H9 (cell line): ENCODE data around the gene VPS13A. TPM values are rescaled to one million over a fixed set of nuclear protein-coding genes. Genes with fewer than 3 reads are reported as not detected.

Experiments
- DNase-seq: peaks from one replicate; pipeline ENCODE4 v3.0.0-alpha.2; 2017
- H2AFZ ChIP-seq: one replicate; pipeline ENCODE4 v1.6.1; 2013; ENCODE audit warnings: mild to moderate bottlenecking, low read length, control low read depth, moderate library complexity
- H2AK5ac ChIP-seq: 2 replicates; pipeline ENCODE4 v1.6.1; 2013; ENCODE audit warnings: low read length, control low read depth, mixed read lengths; ENCODE audit not compliant: insufficient read length
- H2BK120ac ChIP-seq: one replicate; pipeline ENCODE4 v1.6.1; 2013; ENCODE audit warnings: low read depth, mild to moderate bottlenecking, low read length, control low read depth, inconsistent platforms; ENCODE audit not compliant: poor library complexity, severe bottlenecking
- H2BK12ac ChIP-seq: 2 replicates; pipeline ENCODE4 v1.6.1; 2013; ENCODE audit warnings: low read length, control low read depth, mixed read lengths, low read depth; ENCODE audit not compliant: insufficient read length
- H2BK15ac ChIP-seq: 2 replicates; pipeline ENCODE4 v1.6.1; 2013; ENCODE audit warnings: low read depth, low read length, control low read depth
- H2BK20ac ChIP-seq: one replicate; pipeline ENCODE4 v1.6.1; 2013; ENCODE audit warnings: low read depth, mild to moderate bottlenecking, low read length, control low read depth, inconsistent platforms; ENCODE audit not compliant: poor library complexity, severe bottlenecking
- H2BK5ac ChIP-seq: 2 replicates; pipeline ENCODE4 v1.6.1; 2013; ENCODE audit warnings: low read length, control low read depth, mixed read lengths; ENCODE audit not compliant: insufficient read length
- H3K14ac ChIP-seq: 2 replicates; pipeline ENCODE4 v1.6.1; 2013; ENCODE audit warnings: low read length, control low read depth; ENCODE audit not compliant: insufficient read depth
- H3K18ac ChIP-seq: 2 replicates; pipeline ENCODE4 v1.6.1; 2013; ENCODE audit warnings: low read depth, mild to moderate bottlenecking, mixed read lengths, low read length, control low read depth; ENCODE audit not compliant: insufficient read length
- H3K23ac ChIP-seq: 2 replicates; pipeline ENCODE4 v1.6.1; 2013; ENCODE audit warnings: low read length, control low read depth, mixed read lengths, low read depth; ENCODE audit not compliant: insufficient read length
- H3K23me2 ChIP-seq: 2 replicates; pipeline ENCODE4 v1.6.1; 2013; ENCODE audit warnings: low read depth, mild to moderate bottlenecking, mixed read lengths, low read length, control low read depth; ENCODE audit not compliant: insufficient read length, poor library complexity, severe bottlenecking
- H3K27ac ChIP-seq: 2 replicates; pipeline ENCODE4 v1.5.1; 2013; ENCODE audit warnings: low read length, control low read depth, mixed read lengths, low read depth; ENCODE audit not compliant: insufficient read length
- H3K27me3 ChIP-seq: 2 replicates; pipeline ENCODE4 v1.6.1; 2013; ENCODE audit warnings: low read length, control low read depth, inconsistent platforms; ENCODE audit not compliant: insufficient read depth
- H3K4ac ChIP-seq: 2 replicates; pipeline ENCODE4 v1.6.1; 2013; ENCODE audit warnings: low read depth, mild to moderate bottlenecking, control low read depth, inconsistent platforms, low read length, moderate library complexity
- H3K4me1 ChIP-seq: 2 replicates; pipeline ENCODE4 v1.6.1; 2013; ENCODE audit warnings: low read length, control low read depth, inconsistent platforms; ENCODE audit not compliant: insufficient read depth
- H3K4me2 ChIP-seq: 2 replicates; pipeline ENCODE4 v1.6.1; 2013; ENCODE audit warnings: low read length, control low read depth, mixed read lengths; ENCODE audit not compliant: insufficient read length, insufficient read depth
- H3K56ac ChIP-seq: 2 replicates; pipeline ENCODE4 v1.6.1; 2013; ENCODE audit warnings: low read depth, mild to moderate bottlenecking, mixed read lengths, low read length, control low read depth; ENCODE audit not compliant: insufficient read length
- H3K79me1 ChIP-seq: 2 replicates; pipeline ENCODE4 v1.6.1; 2013; ENCODE audit warnings: low read depth, mild to moderate bottlenecking, moderate library complexity, low read length, control low read depth, inconsistent platforms; ENCODE audit not compliant: insufficient read depth, poor library complexity, severe bottlenecking
- H3K79me2 ChIP-seq: 2 replicates; pipeline ENCODE4 v1.6.1; 2013; ENCODE audit warnings: low read length, control low read depth, inconsistent platforms; ENCODE audit not compliant: insufficient read depth
- H3K9ac ChIP-seq: 2 replicates; pipeline ENCODE4 v1.6.1; 2013; ENCODE audit warnings: low read length, control low read depth, mixed read lengths; ENCODE audit not compliant: insufficient read length; ENCODE audit errors: extremely low read depth
- H3K9me3 ChIP-seq: one replicate; pipeline ENCODE4 v1.6.1; 2013; ENCODE audit warnings: low read depth, low read length, inconsistent platforms; ENCODE audit not compliant: control insufficient read depth
- H3T11ph ChIP-seq: one replicate; pipeline ENCODE4 v1.6.1; 2013; ENCODE audit warnings: mild to moderate bottlenecking, low read length, control low read depth, inconsistent platforms
- H4K20me1 ChIP-seq: one replicate; pipeline ENCODE4 v1.6.1; 2013; ENCODE audit not compliant: control insufficient read depth, insufficient read length, insufficient read depth
- H4K5ac ChIP-seq: 2 replicates; pipeline ENCODE4 v1.6.1; 2013; ENCODE audit warnings: low read depth, mild to moderate bottlenecking, mixed read lengths, low read length, control low read depth; ENCODE audit not compliant: insufficient read length
- H4K8ac ChIP-seq: replicated peaks from 2 replicates; pipeline ENCODE4 v1.6.1; 2013; ENCODE audit warnings: low read length, control low read depth, mixed read lengths, low read depth; ENCODE audit not compliant: insufficient read length
- H4K91ac ChIP-seq: 2 replicates; pipeline ENCODE4 v1.6.1; 2013; ENCODE audit warnings: low read depth, mild to moderate bottlenecking, moderate library complexity, mixed read lengths, low read length, control low read depth; ENCODE audit not compliant: insufficient read length
- H3K27ac Mint-ChIP-seq, 3 experiments: 2 replicates in 2 of 3; 3 replicates in 1 of 3; pipeline ENCODE4 v1.8.0; 2020 to 2021; ENCODE audit warnings: mixed read lengths in 3 of 3, mild to moderate bottlenecking in 1 of 3, moderate library complexity in 1 of 3
- H3K27me3 Mint-ChIP-seq: 2 replicates; pipeline ENCODE4 v1.8.0; 2021; ENCODE audit warnings: low read depth, mild to moderate bottlenecking, moderate library complexity, mixed read lengths
- H3K36me3 Mint-ChIP-seq, 3 experiments: 2 replicates in 2 of 3; 3 replicates in 1 of 3; pipeline ENCODE4 v1.8.0; 2020 to 2021; ENCODE audit warnings: low read depth in 3 of 3, mixed read lengths in 3 of 3; ENCODE audit not compliant: insufficient read depth in 1 of 3
- H3K4me1 Mint-ChIP-seq, 2 experiments: 2 replicates each; pipeline ENCODE4 v1.8.0; 2020; ENCODE audit warnings: mixed read lengths in 2 of 2
- H3K4me3 Mint-ChIP-seq, 2 experiments: 2 replicates in 1 of 2; 3 replicates in 1 of 2; pipeline ENCODE4 v1.8.0; 2020 to 2021; ENCODE audit warnings: mild to moderate bottlenecking in 2 of 2, mixed read lengths in 2 of 2, moderate library complexity in 1 of 2
- H3K9me3 Mint-ChIP-seq, 2 experiments: 2 replicates in 1 of 2; 3 replicates in 1 of 2; pipeline ENCODE4 v1.8.0; 2020; ENCODE audit warnings: mild to moderate bottlenecking in 2 of 2, mixed read lengths in 2 of 2, moderate library complexity in 1 of 2
- CTCF ChIP-seq: fragments of 200-600 bp; sonication (generic); conservative IDR thresholded peaks from 3 replicates; pipeline ENCODE4 v1.8.0; 2021; ENCODE audit warnings: antibody characterized with exemption, mild to moderate bottlenecking
- WGBS: extraction: QIAGEN DNeasy Blood & Tissue Kit; methylation state at CpG from one replicate; pipeline ENCODE4 v1.1.7; 2013; ENCODE audit warnings: missing lambda C conversion rate, low lambda C conversion rate, mixed read lengths; ENCODE audit not compliant: insufficient read length; ENCODE audit errors: extremely low coverage; 5-methylcytosine and 5-hydroxymethylcytosine counted together
- total RNA-seq: library from RNA; stranded (reverse); gene quantifications from 2 replicates; pipeline ENCODE4 v1.2.1, GENCODE V29; 2021

VPS13A gene
- total RNA-seq, 1 experiment from 2014 or later, result 34.0 TPM

GRCh38 chr9:77133011-77133410 is 44.3 kb upstream of the VPS13A start:
- H3K9me3 Mint-ChIP-seq, result peaks cover 23 to 26% of the 10 kb centered on the region in 2 experiments
- H3K36me3 Mint-ChIP-seq, result peaks cover 3 to 18% (median 14%) of the 10 kb centered on the region in 3 experiments
- H3K9ac ChIP-seq, result no peak overlapping the region
- H2BK120ac ChIP-seq, result no peak overlapping the region
- H3K79me1 ChIP-seq, result no peaks in the 10 kb centered on the region
- H4K8ac ChIP-seq, result no peak overlapping the region
- no peak overlapping the region for H2BK20ac ChIP-seq
- H3K4ac ChIP-seq, result no peak overlapping the region
- H2BK15ac ChIP-seq, result no peak overlapping the region
- H4K91ac ChIP-seq, result no peak overlapping the region
- H2BK12ac ChIP-seq, result no peak overlapping the region
- no peak overlapping the region for H3K23ac ChIP-seq
- H3K56ac ChIP-seq, result no peak overlapping the region
- H3K27me3 Mint-ChIP-seq, result peaks cover 3% of the 10 kb centered on the region
- H3K23me2 ChIP-seq, result no peaks in the 10 kb centered on the region
- H2AK5ac ChIP-seq, result no peak overlapping the region
- H4K20me1 ChIP-seq, result no peaks in the 10 kb centered on the region
- DNase-seq, result no peak
- H3K27me3 ChIP-seq, result no peaks in the 10 kb centered on the region
- no peaks in the 10 kb centered on the region for H3K9me3 ChIP-seq
- no peak overlapping the region for H3K27ac ChIP-seq
- no CpG with 5 or more reads among the region's 1 CpG for WGBS
- no peak for TF ChIP-seq CTCF
- no peak overlapping the region for H3T11ph ChIP-seq
- no peak overlapping the region for H3K4me2 ChIP-seq
- H3K27ac Mint-ChIP-seq, result no peak overlapping the region
- no peak overlapping the region for H2BK5ac ChIP-seq
- H4K5ac ChIP-seq, result no peak overlapping the region
- H3K79me2 ChIP-seq, result no peaks in the 10 kb centered on the region
- H3K4me3 Mint-ChIP-seq, result no peak overlapping the region
- no peak overlapping the region for H2AFZ ChIP-seq
- peaks cover 9 to 14% of the 10 kb centered on the region in 2 experiments for H3K4me1 Mint-ChIP-seq
- no peaks in the 10 kb centered on the region for H3K4me1 ChIP-seq
- no peak overlapping the region for H3K18ac ChIP-seq
- H3K14ac ChIP-seq, result no peak overlapping the region
